HG02623 (cell line): ENCODE data around the gene CAPN2.

ENCODE experiments used
- ATAC-seq: cut with Tn5 transposase; IDR thresholded peaks from one replicate; pipeline ENCODE4 v1.9.1; 2021; ENCODE audit warnings: moderate library complexity; ENCODE audit not compliant: unreplicated experiment

Gene CAPN2

GRCh38 chr1:223712194-223712849, at the start of gene CAPN2:
Gene CAPN2 (plus strand): TSS chr1:223712539. CDS start chr1:223712641, 102 bp downstream.
- ATAC-seq, result peak; percentile 58

GRCh38 chr1:223662943-223663342, 49.4 kb upstream of the CAPN2 start:
- no peak for ATAC-seq

GRCh38 chr1:223664106-223664505, 48.2 kb upstream of the CAPN2 start:
- ATAC-seq, result no peak

GRCh38 chr1:223665592-223666312, 46.6 kb upstream of the CAPN2 start, which contains the start of gene CAPN8:
Gene CAPN8 (minus strand): TSS chr1:223665701. CDS start chr1:223665646, 55 bp downstream.
- ATAC-seq, result no peak

GRCh38 chr1:223667484-223668182, 44.7 kb upstream of the CAPN2 start:
- no peak for ATAC-seq

GRCh38 chr1:223669003-223669795, 43.1 kb upstream of the CAPN2 start:
- ATAC-seq, result no peak

- no peak for ATAC-seq
Observed at GRCh38 chr1:223670458-223671159, 41.7 kb upstream of the CAPN2 start.

GRCh38 chr1:223674119-223674890, 38.0 kb upstream of the CAPN2 start:
- ATAC-seq, result no peak

- ATAC-seq, result no peak
Observed at GRCh38 chr1:223678841-223679240, 33.5 kb upstream of the CAPN2 start.

- no peak for ATAC-seq
Observed at GRCh38 chr1:223680188-223680587, 32.2 kb upstream of the CAPN2 start.

GRCh38 chr1:223682502-223682901, 29.8 kb upstream of the CAPN2 start:
- ATAC-seq, result no peak

- ATAC-seq, result no peak
Observed at GRCh38 chr1:223683586-223684487, 28.5 kb upstream of the CAPN2 start.

GRCh38 chr1:223684488-223684792, 27.9 kb upstream of the CAPN2 start:
- no peak for ATAC-seq

GRCh38 chr1:223691121-223691520, 21.2 kb upstream of the CAPN2 start:
- ATAC-seq, result no peak

GRCh38 chr1:223695014-223695548, 17.3 kb upstream of the CAPN2 start:
- ATAC-seq, result no peak

- no peak for ATAC-seq
Observed at GRCh38 chr1:223695941-223696340, 16.4 kb upstream of the CAPN2 start.

GRCh38 chr1:223700388-223700918, 11.9 kb upstream of the CAPN2 start:
- no peak for ATAC-seq

GRCh38 chr1:223700942-223701637, 11.2 kb upstream of the CAPN2 start:
- no peak for ATAC-seq
